H1 (cell line): ENCODE measurements around the gene PPM1M. TPM values are rescaled to one million over a fixed set of nuclear protein-coding genes. Genes with fewer than 3 reads are reported as not detected.

Experiments
- CTCF ChIA-PET: fragments of 300-600 bp; sonication (Branson Sonifier 250); formaldehyde crosslinking; loops from one replicate; lab custom pipeline; 2021; ENCODE audit not compliant: partially characterized antibody; lab: Charles Lee
- POLR2A ChIA-PET: fragments of 300-600 bp; sonication (Branson Sonifier 250); formaldehyde crosslinking; loops from one replicate; lab custom pipeline; 2021; ENCODE audit warnings: inconsistent platforms; ENCODE audit not compliant: partially characterized antibody; lab: Charles Lee
- DNase-seq, 2 experiments: peaks; one replicate each; pipeline versions ENCODE4 v3.0.0 to v3.0.0-alpha.2; 2010 to 2022; ENCODE audit warnings: low spot score in 2 of 2, low read depth in 1 of 2, mixed read lengths in 1 of 2
- FAIRE-seq: peaks from 2 replicates; lab custom pipeline; 2011; peaks lifted over from hg19 to GRCh38; lab: Jason Lieb, UNC
- H2AFZ ChIP-seq: 2 replicates; pipeline ENCODE4 v1.8.1; 2012; ENCODE audit warnings: low read length, inconsistent platforms
- H2AK5ac ChIP-seq: 2 replicates; pipeline ENCODE4 v1.6.1; 2013; ENCODE audit warnings: low read depth, low read length
- H2BK120ac ChIP-seq: replicated peaks from 2 replicates; pipeline ENCODE3; 2013; ENCODE audit warnings: low read depth, low read length, inconsistent platforms
- H2BK12ac ChIP-seq: 2 replicates; pipeline ENCODE4 v1.6.1; 2013; ENCODE audit warnings: low read depth, low read length
- H2BK15ac ChIP-seq: 2 replicates; pipeline ENCODE4 v1.6.1; 2013; ENCODE audit warnings: low read length
- H2BK20ac ChIP-seq: 2 replicates; pipeline ENCODE4 v1.6.1; 2013; ENCODE audit warnings: low read length
- H2BK5ac ChIP-seq: 2 replicates; pipeline ENCODE4 v1.6.1; 2013; ENCODE audit warnings: low read depth, low read length
- H3K14ac ChIP-seq: 2 replicates; pipeline ENCODE4 v1.6.1; 2013; ENCODE audit warnings: inconsistent platforms; ENCODE audit not compliant: insufficient read length
- H3K18ac ChIP-seq: 2 replicates; pipeline ENCODE4 v1.6.1; 2013; ENCODE audit warnings: low read length; ENCODE audit errors: extremely low read depth
- H3K23ac ChIP-seq: 2 replicates; pipeline ENCODE4 v1.6.1; 2013; ENCODE audit warnings: inconsistent platforms; ENCODE audit not compliant: insufficient read length
- H3K23me2 ChIP-seq: 2 replicates; pipeline ENCODE4 v1.6.1; 2013; ENCODE audit warnings: low read depth, low read length
- H3K27ac ChIP-seq: 2 replicates; pipeline ENCODE4 v1.6.1; 2011; ENCODE audit warnings: low read depth, low read length, inconsistent platforms
- H3K27me3 ChIP-seq, 4 experiments: replicated peaks in 1 of 4; 1 replicate in 1 of 4; 2 replicates in 3 of 4; pipeline versions ENCODE4 v1.6.1 to v1.8.1; 2011 to 2013; ENCODE audit warnings: low read length in 3 of 4, mild to moderate bottlenecking in 3 of 4, inconsistent platforms in 2 of 4, mixed read lengths in 2 of 4, moderate library complexity in 1 of 4; ENCODE audit not compliant: control insufficient read depth in 3 of 4, insufficient read depth in 3 of 4; ENCODE audit errors: extremely low read depth in 1 of 4
- H3K36me3 ChIP-seq, 4 experiments: 2 replicates each; pipeline versions ENCODE4 v1.6.1 to v1.8.1; 2011 to 2013; ENCODE audit warnings: mild to moderate bottlenecking in 4 of 4, low read length in 3 of 4, moderate library complexity in 2 of 4, control low read depth in 1 of 4, inconsistent platforms in 1 of 4; ENCODE audit not compliant: insufficient read depth in 4 of 4, control insufficient read depth in 2 of 4
- H3K4ac ChIP-seq: replicated peaks from 2 replicates; pipeline ENCODE3; 2013; ENCODE audit warnings: low read length, low read depth, mixed read lengths, inconsistent platforms; ENCODE audit not compliant: insufficient read length
- H3K4me1 ChIP-seq, 4 experiments: replicated peaks in 1 of 4; 1 replicate in 1 of 4; 2 replicates in 3 of 4; pipeline versions ENCODE4 v1.6.1 to v1.8.1; 2011 to 2013; ENCODE audit warnings: low read length in 3 of 4, inconsistent platforms in 2 of 4, mixed read lengths in 1 of 4; ENCODE audit not compliant: insufficient read depth in 4 of 4, control insufficient read depth in 3 of 4
- H3K4me2 ChIP-seq, 2 experiments: 2 replicates each; pipeline versions ENCODE4 v1.6.1 to v1.8.1; 2011 to 2013; ENCODE audit warnings: low read depth in 2 of 2, low read length in 2 of 2, control low read depth in 1 of 2, inconsistent platforms in 1 of 2, mild to moderate bottlenecking in 1 of 2; ENCODE audit not compliant: insufficient read depth in 1 of 2
- H3K4me3 ChIP-seq, 4 experiments: fragments of 200-600, 300-600 bp in 1 of 4; sonication (generic), shearing (Covaris generic), sonication (Bioruptor Twin) in 1 of 4; 2 replicates each; pipeline versions ENCODE4 v1.5.1 to v1.8.1; 2011 to 2016; ENCODE audit warnings: low read length in 4 of 4, low read depth in 3 of 4, control low read depth in 2 of 4, inconsistent platforms in 2 of 4, mild to moderate bottlenecking in 2 of 4, mixed read lengths in 1 of 4, moderate library complexity in 1 of 4; ENCODE audit not compliant: insufficient read depth in 2 of 4; ENCODE audit errors: extremely low read depth in 1 of 4
- H3K56ac ChIP-seq: replicated peaks from 2 replicates; pipeline ENCODE3; 2013; ENCODE audit warnings: low read depth, mild to moderate bottlenecking, mixed read lengths, low read length, inconsistent platforms; ENCODE audit not compliant: insufficient read length
- H3K79me1 ChIP-seq: 2 replicates; pipeline ENCODE4 v1.6.1; 2013; ENCODE audit warnings: low read depth, low read length, control low read depth
- H3K79me2 ChIP-seq, 2 experiments: 2 replicates each; pipeline versions ENCODE4 v1.6.1 to v1.8.1; 2012 to 2013; ENCODE audit warnings: low read length in 2 of 2, mild to moderate bottlenecking in 2 of 2, inconsistent platforms in 1 of 2; ENCODE audit not compliant: insufficient read depth in 2 of 2, control insufficient read depth in 1 of 2
- H3K9ac ChIP-seq, 4 experiments: replicated peaks in 1 of 4; 1 replicate in 1 of 4; 2 replicates in 3 of 4; pipeline versions ENCODE4 v1.6.1 to v1.8.1; 2011 to 2013; ENCODE audit warnings: low read depth in 3 of 4, low read length in 3 of 4, control low read depth in 2 of 4, mild to moderate bottlenecking in 2 of 4, moderate library complexity in 2 of 4, inconsistent platforms in 1 of 4; ENCODE audit errors: extremely low read depth in 1 of 4
- H3K9me3 ChIP-seq, 2 experiments: 2 replicates each; pipeline versions ENCODE4 v1.6.1 to v1.8.1; 2012 to 2013; ENCODE audit warnings: mild to moderate bottlenecking in 2 of 2, moderate library complexity in 2 of 2, control low read depth in 1 of 2, inconsistent platforms in 1 of 2, low read depth in 1 of 2, low read length in 1 of 2, mixed read lengths in 1 of 2; ENCODE audit not compliant: insufficient read depth in 2 of 2
- H4K20me1 ChIP-seq, 2 experiments: replicated peaks in 1 of 2; 2 replicates each; pipeline versions ENCODE3 to v1.8.1; 2011 to 2013; ENCODE audit warnings: inconsistent platforms in 2 of 2, low read length in 2 of 2, mild to moderate bottlenecking in 1 of 2; ENCODE audit not compliant: insufficient read depth in 2 of 2, control insufficient read depth in 1 of 2
- H4K5ac ChIP-seq: 2 replicates; pipeline ENCODE4 v1.6.1; 2013; ENCODE audit warnings: low read length, low read depth, mixed read lengths, inconsistent platforms; ENCODE audit not compliant: insufficient read length
- H4K8ac ChIP-seq: 2 replicates; pipeline ENCODE4 v1.8.0; 2013; ENCODE audit warnings: mild to moderate bottlenecking, moderate library complexity, low read length, inconsistent platforms; ENCODE audit not compliant: insufficient read depth; ENCODE audit errors: extremely low read depth
- H4K91ac ChIP-seq: replicated peaks from 2 replicates; pipeline ENCODE3; 2013; ENCODE audit warnings: low read length, mixed read lengths, inconsistent platforms; ENCODE audit not compliant: insufficient read length
- CBX5 ChIP-seq: fragments of 300-800, 300-1000 bp; sonication (generic); IDR thresholded peaks from 2 replicates; pipeline ENCODE4 v1.7.1; 2016; ENCODE audit warnings: antibody characterized with exemption, low read length, low read depth
- CTBP2 ChIP-seq: IDR thresholded peaks from 2 replicates; pipeline ENCODE4 v1.7.0; 2011; ENCODE audit warnings: borderline replicate concordance, mild to moderate bottlenecking, moderate library complexity, mixed read lengths, low read length; ENCODE audit not compliant: insufficient read depth, insufficient read length
- CTCF ChIP-seq, 3 experiments: IDR thresholded peaks; 1 replicate in 2 of 3; 2 replicates in 1 of 3; pipeline versions ENCODE4 v1.5.1 to v1.6.1; 2011; ENCODE audit warnings: low read length in 3 of 3, mild to moderate bottlenecking in 3 of 3, inconsistent platforms in 2 of 3, low read depth in 1 of 3, moderate library complexity in 1 of 3; ENCODE audit not compliant: insufficient read depth in 1 of 3; ENCODE audit errors: control extremely low read depth in 1 of 3
- GTF2F1 ChIP-seq: IDR thresholded peaks from 2 replicates; pipeline ENCODE4 v1.6.1; 2012; ENCODE audit warnings: low read depth, low read length, improper control_type of control experiment, borderline replicate concordance
- KDM1A ChIP-seq: fragments of 200-600, 300-600 bp; sonication (generic); IDR thresholded peaks from 2 replicates; pipeline ENCODE4 v1.7.1; 2016; ENCODE audit warnings: mild to moderate bottlenecking, low read length, borderline replicate concordance
- POLR2AphosphoS5 ChIP-seq: IDR thresholded peaks from 2 replicates; pipeline ENCODE4 v1.6.1; 2011; ENCODE audit warnings: low read depth, low read length
- RBBP5 ChIP-seq: IDR thresholded peaks from 2 replicates; pipeline ENCODE4 v1.7.1; 2012; ENCODE audit warnings: low read depth, mild to moderate bottlenecking, inconsistent platforms, low read length, moderate library complexity, borderline replicate concordance
- SP4 ChIP-seq: IDR thresholded peaks from 2 replicates; pipeline ENCODE4 v1.6.1; 2012; ENCODE audit warnings: low read length, inconsistent platforms
- WGBS, 2 experiments: shearing (Covaris generic) in 1 of 2; methylation state at CpG; one replicate each; pipeline versions ENCODE4 v1.1.6 to v1.1.7; 2013 to 2015; ENCODE audit warnings: low lambda C conversion rate in 2 of 2, mixed read lengths in 2 of 2, inconsistent platforms in 1 of 2, low coverage in 1 of 2, missing lambda C conversion rate in 1 of 2; ENCODE audit not compliant: insufficient replicate concordance in 2 of 2, insufficient coverage in 1 of 2, insufficient read length in 1 of 2; ENCODE audit errors: extremely low coverage in 1 of 2, missing lambda C conversion rate in 1 of 2; 5-methylcytosine and 5-hydroxymethylcytosine counted together
- polyA plus RNA-seq, 7 experiments: library from polyadenylated mRNA; depleted of rRNA in 3 of 7; stranded (reverse) in 5 of 7; unstranded in 2 of 7; fragments of >200 nt in 5 of 7; fragments of 200-250 nt in 2 of 7; gene quantifications; 1 replicate in 5 of 7; 2 replicates in 1 of 7; 4 replicates in 1 of 7; pipeline versions ENCODE4 v1.2.1 to v1.2.3, GENCODE V29; 2011 to 2013; ENCODE audit warnings: missing spikeins in 2 of 7, mixed read lengths in 2 of 7
- total RNA-seq: library from RNA; stranded (reverse); fragmentation: NEBNext Ultra II Directional; extraction: Animal tissue kit (Norgen Biotek cat#: 25700); gene quantifications from 2 replicates; pipeline ENCODE4 v1.2.1, GENCODE V29; 2021
- TF ChIP-seq, protein P1 (sequence below): IDR thresholded peaks from 2 replicates; pipeline ENCODE4 v1.6.1; 2012; ENCODE audit warnings: inconsistent platforms

PPM1M gene
- total and polyA plus RNA-seq, 2 of the 8 experiments (the other 6 are each of a cell fraction or from before 2014, with no cell fraction given) = 5.2 to 6.3 TPM

DNA sequence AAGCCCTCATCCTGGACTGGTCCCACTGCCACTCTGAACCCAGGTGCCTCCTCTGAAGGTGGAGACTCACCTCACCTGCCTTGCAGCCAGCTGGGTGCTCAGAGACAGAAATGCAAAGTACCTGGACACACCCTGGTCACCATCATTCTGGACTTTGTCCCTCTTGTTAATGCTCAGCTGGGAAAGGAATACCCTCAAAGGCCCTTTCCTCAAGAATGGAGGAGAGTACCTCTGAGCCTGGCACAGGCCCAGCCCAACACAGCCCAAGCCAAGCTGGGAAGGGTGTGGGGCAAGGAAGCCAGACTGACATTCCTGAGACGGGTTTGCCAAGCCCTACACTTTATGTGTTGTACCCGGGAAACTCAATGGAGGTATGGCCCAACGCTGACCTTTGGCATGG, 48.6 kb upstream of the PPM1M start:
- Histone ChIP-seq H4K91ac (peak overlapping the region; percentile 93), H4K8ac (no peak overlapping the region), H3K4me1 (peaks cover 0 to 12% (median 7%) of the 10 kb centered on the region in 4 experiments; a peak in 6 of 7 replicates), H2BK5ac (no peak overlapping the region; the same call in 1 of the 2 replicates), H3K79me2 (peaks cover 0 to 8% of the 10 kb centered on the region in 2 experiments; a peak in 2 of 4 replicates), H2BK120ac (peak overlapping the region; percentile 70), H3K4ac (no peak overlapping the region), H3K23ac (no peak overlapping the region), H3K18ac (no peak overlapping the region), H3K14ac (no peak overlapping the region), H3K23me2 (peaks cover 4% of the 10 kb centered on the region; the same call in 1 of the 2 replicates), H3K4me2 (peak overlapping the region in 1 of 2 experiments; percentile 92; a peak in 1 of 4 replicates), H2AK5ac (0 out of 2 replicates have a peak overlapping the region, but pooled peaks have one; percentile 82), H3K27ac (no peak overlapping the region), H4K5ac (no peak overlapping the region), H3K79me1 (no peaks in the 10 kb centered on the region; the same call in none of the 2 replicates), H4K20me1 (peaks cover 0 to 3% of the 10 kb centered on the region in 2 experiments), H3K9ac (no peak overlapping the region), H3K4me3 (no peak overlapping the region; a peak in 1 of 8 replicates), H3K27me3 (peaks cover 0 to 3% (median under 1%) of the 10 kb centered on the region in 4 experiments; a peak in 4 of 7 replicates), H3K9me3 (no peaks in the 10 kb centered on the region), H2AFZ (no peak overlapping the region), H2BK15ac (no peak overlapping the region), H2BK20ac (peak overlapping the region; percentile 72; the same call in 1 of the 2 replicates), H3K36me3 (peaks cover 0 to 18% (median 4%) of the 10 kb centered on the region in 4 experiments; a peak in 4 of 8 replicates), H2BK12ac (peak overlapping the region; percentile 27; the same call in 1 of the 2 replicates), H3K56ac (no peak overlapping the region)
- FAIRE-seq (peak; percentile 42), DNase-seq (no peak)
- POLR2A ChIA-PET = interaction anchor here (0.7 to 2.1 kb wide), 4 partner anchors 27 to 82 kb away, joined by 3 to 14 read pairs (median 5); partner anchors contain the start of genes POC1A, TWF2 and WDR82
- 94% methylated on average over 3 of the region's 3 CpGs; no CpG with 5 or more reads in 1 of the 2 experiments for WGBS, 2 experiments
- CTCF ChIA-PET = interaction anchor here (0.7 to 2.4 kb wide), 11 partner anchors 9 to 193 kb away, joined by 3 to 8 read pairs (median 4); no protein-coding TSS in a partner anchor
- TF ChIP-seq CTBP2 (no peak), CTCF (IDR thresholded peaks at IDR 0.05; ENCODE audit: control extremely low read depth in 1 of 3, insufficient read depth in 1 of 3, low read depth in 1 of 3, low read length in 3 of 3) (no peak), CBX5 (no peak), KDM1A (no peak), POLR2AphosphoS5 (no peak), GTF2F1 (no peak), RBBP5 (no peak), SP4 (no peak)
- TF ChIP-seq, protein P1, sequence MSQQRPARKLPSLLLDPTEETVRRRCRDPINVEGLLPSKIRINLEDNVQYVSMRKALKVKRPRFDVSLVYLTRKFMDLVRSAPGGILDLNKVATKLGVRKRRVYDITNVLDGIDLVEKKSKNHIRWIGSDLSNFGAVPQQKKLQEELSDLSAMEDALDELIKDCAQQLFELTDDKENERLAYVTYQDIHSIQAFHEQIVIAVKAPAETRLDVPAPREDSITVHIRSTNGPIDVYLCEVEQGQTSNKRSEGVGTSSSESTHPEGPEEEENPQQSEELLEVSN = no peak
